Activated CD8-positive, alpha-beta memory T cell treated with anti-CD3 and anti-CD28 coated beads, Interleukin-2, amount 10 ng/mL, durations not matched to agents 7 days and 5 days (primary cell): ENCODE results near the gene TRAPPC3. TPM values are rescaled to one million over a fixed set of nuclear protein-coding genes. Genes with fewer than 3 reads are reported as not detected.

ENCODE experiments used
- ATAC-seq: fragments of 150-1000 bp; cut with Tn5 transposase; one replicate; pipeline ENCODE4 v1.10.0; 2021; ENCODE audit warnings: moderate library complexity
- CTCF ChIA-PET: fragments of 350-600 bp; sonication (Branson Sonifier 250); formaldehyde crosslinking; loops from one replicate; lab custom pipeline; 2021; ENCODE audit warnings: antibody characterized with exemption; lab: Charles Lee
- DNase-seq: peaks from one replicate; pipeline ENCODE4 v3.0.0-alpha.2; 2020
- H3K27ac Mint-ChIP-seq: one replicate; pipeline ENCODE4 v1.8.0; 2021; ENCODE audit warnings: mild to moderate bottlenecking, mixed read lengths
- H3K27me3 Mint-ChIP-seq: one replicate; pipeline ENCODE4 v1.8.0; 2021; ENCODE audit warnings: mixed read lengths
- H3K36me3 Mint-ChIP-seq: one replicate; pipeline ENCODE4 v1.8.0; 2021; ENCODE audit warnings: mild to moderate bottlenecking, mixed read lengths
- H3K4me1 Mint-ChIP-seq: one replicate; pipeline ENCODE4 v1.8.0; 2021; ENCODE audit warnings: mixed read lengths
- H3K4me3 Mint-ChIP-seq: one replicate; pipeline ENCODE4 v1.8.0; 2021; ENCODE audit warnings: mild to moderate bottlenecking, moderate library complexity, mixed read lengths
- H3K9me3 Mint-ChIP-seq: one replicate; pipeline ENCODE4 v1.8.0; 2022; ENCODE audit warnings: low read depth, mixed read lengths
- total RNA-seq, 2 experiments: library from RNA; stranded (reverse); gene quantifications; one replicate each; pipeline ENCODE4 v1.2.3, GENCODE V29; 2021

TRAPPC3 gene
- total RNA-seq, 2 experiments from 2014 or later = 56.5 to 68.3 TPM

DNA sequence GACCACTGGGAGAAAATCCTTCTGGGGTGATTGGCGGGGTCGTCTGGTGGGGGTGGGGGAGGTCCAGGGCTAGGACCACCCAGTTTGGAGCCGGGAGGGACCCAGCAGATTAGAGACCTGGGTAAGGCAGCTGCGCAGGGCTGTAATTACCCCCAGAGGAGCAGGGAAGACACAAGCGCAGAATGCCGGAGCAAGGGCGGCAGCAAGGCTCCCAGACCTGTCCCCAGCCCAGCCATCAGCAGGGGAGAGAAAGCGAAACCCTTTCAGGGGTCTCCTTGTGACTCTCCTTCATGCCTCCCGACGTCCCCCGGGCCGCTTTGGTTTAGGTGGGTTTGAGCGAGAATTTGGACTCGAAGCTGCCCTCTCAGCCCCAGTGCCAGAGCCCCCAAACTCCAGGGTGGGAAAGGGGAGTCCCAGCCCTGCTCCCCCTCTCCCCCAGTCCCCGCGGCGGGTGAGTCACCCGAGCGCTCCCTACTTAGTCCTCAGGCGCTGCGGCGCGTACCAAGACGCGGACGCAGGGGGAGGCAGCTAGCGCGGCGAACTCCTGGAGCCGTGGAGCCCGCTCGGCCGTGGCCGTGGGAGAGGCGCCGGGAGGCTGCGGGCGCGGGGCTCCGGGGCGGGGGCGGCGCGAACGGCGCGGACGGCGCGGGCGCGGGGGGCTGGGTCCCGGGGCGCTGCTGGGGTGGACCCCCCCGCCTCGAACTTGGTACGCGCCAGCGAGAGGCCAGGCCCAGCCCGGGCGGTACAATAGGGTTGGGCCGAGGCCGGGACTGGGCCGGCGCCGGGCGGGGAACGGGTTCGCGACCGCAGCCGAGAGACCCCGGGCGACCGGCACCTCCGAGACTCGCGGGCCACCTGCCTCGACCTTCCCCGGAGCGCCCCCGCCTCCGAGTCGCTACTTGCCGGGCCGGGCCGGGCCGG, 6.4 kb upstream of the TRAPPC3 start, which contains the start of gene MAP7D1:
MAP7D1 (plus strand) TSS at position 753 of the 921 bp plus-strand sequence. CDS start 258 bp downstream, outside the sequence.
- H3K4me1 Mint-ChIP-seq = peaks cover 68% of the 10 kb centered on the region
- H3K36me3 Mint-ChIP-seq = peaks cover 19% of the 10 kb centered on the region
- H3K27me3 Mint-ChIP-seq = no peaks in the 10 kb centered on the region
- DNase-seq (peak; percentile 87), ATAC-seq (peak; percentile 73)
- CTCF ChIA-PET = interaction anchor here (1.6 to 5.5 kb wide), 3 partner anchors 21 to 34 kb away, joined by 5 to 30 read pairs (median 8); no protein-coding TSS in a partner anchor
- peak within 1 kb of the TSS; percentile 92 for H3K27ac Mint-ChIP-seq
- peak within 1 kb of the TSS; percentile 91 for H3K4me3 Mint-ChIP-seq
- H3K9me3 Mint-ChIP-seq = no peaks in the 10 kb centered on the region

DNA sequence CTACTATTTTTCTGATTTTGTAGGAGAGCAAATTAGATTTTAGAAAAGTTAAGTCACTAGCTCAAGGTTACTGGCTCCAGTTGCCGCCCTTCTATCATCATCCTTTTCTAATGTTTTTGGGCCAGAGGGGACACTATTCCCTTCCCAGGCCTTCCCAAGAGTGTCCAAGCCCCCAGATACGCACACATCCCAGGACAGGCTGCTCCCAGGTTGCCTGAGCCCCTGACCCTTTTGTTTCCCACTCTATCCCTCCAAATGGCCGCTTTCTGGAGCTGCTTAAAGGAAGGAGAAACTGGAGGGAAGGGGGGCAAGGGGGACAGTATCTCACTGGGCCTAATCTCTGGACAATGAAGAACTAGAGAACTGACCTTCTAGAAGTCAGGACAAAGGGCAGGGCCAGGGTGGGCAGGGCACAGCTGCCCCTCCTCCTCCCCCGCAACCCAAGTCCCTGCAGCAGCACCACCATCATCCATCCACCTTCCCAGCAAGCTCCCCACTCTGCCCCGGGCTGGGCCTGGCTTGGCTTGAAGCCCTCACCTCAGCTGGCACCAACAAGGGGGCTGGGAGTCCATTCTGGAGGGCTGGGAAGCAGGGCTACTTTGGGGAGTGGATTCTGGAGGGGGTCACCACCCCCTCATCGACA, 5.6 kb upstream of the TRAPPC3 start:
- H3K9me3 Mint-ChIP-seq = no peaks in the 10 kb centered on the region
- H3K4me3 Mint-ChIP-seq = peak overlapping the region; percentile 81
- ATAC-seq (no peak), DNase-seq (no peak)
- peaks cover 18% of the 10 kb centered on the region for H3K36me3 Mint-ChIP-seq
- H3K27ac Mint-ChIP-seq = peak overlapping the region; percentile 92
- H3K27me3 Mint-ChIP-seq = no peaks in the 10 kb centered on the region
- CTCF ChIA-PET = interaction anchor here (1.0 to 5.5 kb wide), 3 partner anchors 31 to 35 kb away, joined by 4 to 30 read pairs (median 5); no protein-coding TSS in a partner anchor
- peaks cover 69% of the 10 kb centered on the region for H3K4me1 Mint-ChIP-seq

DNA sequence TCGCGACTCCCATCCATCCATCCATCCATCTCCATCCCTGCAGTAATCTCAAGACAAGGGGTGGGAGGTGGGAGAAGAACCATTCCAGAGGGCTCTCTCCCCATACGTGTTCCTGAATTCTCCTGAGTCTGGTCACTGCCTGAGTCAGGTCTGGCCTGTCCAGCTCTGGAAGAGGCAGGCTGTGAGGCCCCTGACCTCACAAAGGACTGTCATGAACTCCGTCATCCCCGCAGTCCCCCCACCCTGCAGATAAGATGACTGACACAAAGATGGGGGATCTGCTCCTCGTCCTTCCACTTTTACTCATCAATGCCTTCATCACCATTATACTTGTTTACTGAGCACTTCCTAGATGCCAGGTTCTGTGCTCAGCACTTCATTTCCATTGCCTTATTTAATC, 5.0 kb upstream of the TRAPPC3 start:
- DNase-seq (no peak), ATAC-seq (no peak)
- Mint-ChIP-seq H3K27me3 (no peaks in the 10 kb centered on the region), H3K27ac (peak overlapping the region; percentile 92), H3K36me3 (peaks cover 14% of the 10 kb centered on the region), H3K4me3 (peak overlapping the region; percentile 81), H3K9me3 (no peaks in the 10 kb centered on the region), H3K4me1 (peaks cover 66% of the 10 kb centered on the region)
- CTCF ChIA-PET = interaction anchor here (1.0 to 5.5 kb wide), 4 partner anchors 32 to 131 kb away, joined by 4 to 30 read pairs (median 6); no protein-coding TSS in a partner anchor

DNA sequence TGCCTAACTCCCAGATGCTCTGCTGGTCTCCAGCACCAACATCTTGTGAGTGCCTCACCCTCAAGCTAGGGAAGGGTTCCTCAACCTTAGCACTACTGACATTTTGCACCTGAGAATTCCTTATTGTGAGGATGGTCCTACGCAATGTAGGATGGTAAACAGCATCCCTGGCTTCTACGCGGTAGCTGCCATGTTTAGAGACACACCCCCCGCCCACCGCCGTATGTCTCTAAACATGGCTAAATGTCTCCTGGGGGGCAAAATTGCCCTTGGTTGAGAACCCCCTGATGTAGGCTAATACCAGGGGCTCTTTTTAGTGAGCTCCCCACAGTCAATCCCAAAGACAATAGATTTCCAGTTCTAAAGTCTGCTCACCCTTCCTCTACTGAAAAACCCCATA, 4.2 kb upstream of the TRAPPC3 start:
- no peak for ATAC-seq
- Mint-ChIP-seq H3K9me3 (no peaks in the 10 kb centered on the region), H3K4me1 (peaks cover 65% of the 10 kb centered on the region), H3K27ac (peak overlapping the region; percentile 40), H3K4me3 (no peak overlapping the region), H3K27me3 (no peaks in the 10 kb centered on the region), H3K36me3 (peaks cover 11% of the 10 kb centered on the region)
- DNase-seq = no peak
- CTCF ChIA-PET = interaction anchor here (1.7 to 5.5 kb wide), 2 partner anchors 35 to 132 kb away, joined by 6 to 30 read pairs; no protein-coding TSS in a partner anchor

DNA sequence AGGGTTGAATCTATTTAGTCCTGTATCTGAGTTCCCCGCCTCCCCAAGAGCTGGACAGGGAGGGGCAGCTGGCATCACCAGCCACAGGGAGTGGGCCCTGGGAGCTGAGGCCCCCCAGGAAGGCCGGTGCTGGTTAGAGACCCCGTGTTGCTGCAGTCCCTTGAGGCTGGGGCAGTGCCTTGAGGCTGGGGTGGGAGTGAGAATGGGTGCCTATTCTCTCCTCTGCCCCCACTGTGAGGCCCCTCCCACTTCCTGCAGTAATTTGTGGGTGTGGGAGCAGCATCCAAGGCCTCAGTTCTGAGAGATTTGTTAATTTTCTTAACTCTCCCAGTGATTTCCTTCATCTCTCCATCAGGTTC, 2.5 kb upstream of the TRAPPC3 start:
- H3K4me3 Mint-ChIP-seq = peak overlapping the region; percentile 21
- H3K36me3 Mint-ChIP-seq = peaks cover 6% of the 10 kb centered on the region
- DNase-seq = peak; percentile 80
- no peak for ATAC-seq
- H3K27ac Mint-ChIP-seq = peak overlapping the region; percentile 87
- CTCF ChIA-PET = interaction anchor here (1.3 to 4.2 kb wide), 6 partner anchors 10 to 268 kb away, joined by 3 to 145 read pairs (median 24); partner anchors contain the start of gene THRAP3
- H3K27me3 Mint-ChIP-seq = no peaks in the 10 kb centered on the region
- H3K4me1 Mint-ChIP-seq = peaks cover 66% of the 10 kb centered on the region
- no peaks in the 10 kb centered on the region for H3K9me3 Mint-ChIP-seq

DNA sequence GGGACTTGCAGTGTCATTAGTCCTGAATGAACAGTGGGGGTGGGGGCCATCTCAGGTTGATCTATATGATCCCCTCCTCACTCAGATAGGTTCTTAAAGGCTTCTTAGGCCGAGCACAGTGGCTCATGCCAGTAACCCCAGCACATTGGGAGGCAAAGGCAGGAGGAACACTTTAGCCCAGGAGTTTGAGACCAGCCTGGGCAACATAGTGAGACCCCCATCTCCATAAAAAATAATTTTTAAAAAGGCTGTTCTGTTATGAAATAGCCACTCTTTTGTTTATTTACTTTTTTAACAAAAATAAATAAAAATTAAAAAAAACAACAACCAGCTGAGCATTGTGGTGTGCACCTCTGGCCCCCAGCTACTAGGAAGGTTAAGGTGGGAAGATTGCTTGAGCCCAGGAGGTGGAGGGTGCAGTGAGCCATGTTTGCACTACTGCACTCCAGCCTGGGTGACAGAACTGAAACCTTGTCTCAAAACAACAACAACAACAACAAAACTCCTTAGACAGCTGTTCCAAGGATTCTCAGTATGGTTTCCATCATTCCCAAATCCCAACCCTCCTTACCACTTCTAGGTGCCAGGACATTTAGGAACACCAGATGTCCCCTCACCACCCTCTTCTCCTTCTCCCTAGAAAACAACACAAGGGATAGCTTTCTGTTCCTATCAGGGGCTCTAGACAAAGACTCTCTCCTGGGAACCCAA, 2.0 kb upstream of the TRAPPC3 start:
- CTCF ChIA-PET = interaction anchor here (1.3 to 4.2 kb wide), 8 partner anchors 11 to 269 kb away, joined by 3 to 145 read pairs (median 12); partner anchors contain the start of gene THRAP3
- Mint-ChIP-seq H3K4me3 (peak overlapping the region; percentile 93), H3K27me3 (no peaks in the 10 kb centered on the region), H3K36me3 (peaks cover 9% of the 10 kb centered on the region), H3K27ac (peak overlapping the region; percentile 89), H3K9me3 (no peaks in the 10 kb centered on the region), H3K4me1 (peaks cover 69% of the 10 kb centered on the region)
- DNase-seq = no peak
- no peak for ATAC-seq

DNA sequence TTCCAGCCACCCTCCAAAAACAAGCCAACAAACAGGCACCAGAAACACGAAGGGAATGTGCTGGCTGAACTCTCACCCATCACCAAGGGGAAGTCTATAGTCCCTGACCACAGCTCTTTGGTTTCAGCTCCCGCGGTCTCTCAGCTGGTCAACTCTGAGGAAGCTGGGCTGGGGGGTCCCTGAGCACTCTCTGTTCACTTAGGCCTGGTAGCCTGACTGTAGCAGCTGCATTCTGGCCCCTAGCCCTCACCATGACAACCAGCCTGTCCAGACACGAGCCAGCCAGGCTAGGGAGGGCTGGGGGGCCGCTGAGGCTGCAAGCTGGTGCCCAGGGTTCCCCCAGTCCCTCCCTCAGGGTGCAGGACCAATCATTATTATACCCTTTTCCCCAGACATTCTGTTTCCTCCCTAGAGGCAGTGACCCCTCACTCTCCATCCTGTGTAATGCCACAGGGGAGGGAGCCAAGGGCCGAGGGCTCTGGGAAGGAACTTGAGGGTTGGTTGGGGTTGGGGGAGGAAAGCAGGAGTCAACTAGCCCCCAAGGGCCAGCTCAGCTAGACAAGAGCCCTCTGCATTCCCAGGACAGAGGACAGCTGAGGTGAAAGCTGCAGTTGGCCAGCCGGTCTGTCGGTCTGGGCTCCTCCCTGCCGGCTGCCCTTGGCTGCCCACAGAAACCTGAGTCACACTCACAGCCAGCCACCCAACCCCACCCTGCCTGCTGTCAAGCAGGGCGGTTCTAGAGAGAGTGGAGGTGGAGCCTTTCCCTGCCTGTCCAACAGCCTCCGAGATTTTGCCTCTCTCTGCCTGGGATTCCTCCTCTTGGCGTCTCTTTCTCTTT, 1.2 kb upstream of the TRAPPC3 start:
- Mint-ChIP-seq H3K27me3 (no peaks in the 10 kb centered on the region), H3K27ac (peak overlapping the region; percentile 89), H3K4me3 (peak overlapping the region; percentile 93), H3K4me1 (peaks cover 69% of the 10 kb centered on the region), H3K9me3 (no peaks in the 10 kb centered on the region), H3K36me3 (peaks cover 9% of the 10 kb centered on the region)
- ATAC-seq (peak; percentile 65), DNase-seq (peak; percentile 92)
- CTCF ChIA-PET = interaction anchor here (0.7 to 5.9 kb wide), 43 partner anchors 11 to 274 kb away, joined by 3 to 145 read pairs (median 6); partner anchors contain the start of genes ADPRS, SH3D21 and THRAP3

DNA sequence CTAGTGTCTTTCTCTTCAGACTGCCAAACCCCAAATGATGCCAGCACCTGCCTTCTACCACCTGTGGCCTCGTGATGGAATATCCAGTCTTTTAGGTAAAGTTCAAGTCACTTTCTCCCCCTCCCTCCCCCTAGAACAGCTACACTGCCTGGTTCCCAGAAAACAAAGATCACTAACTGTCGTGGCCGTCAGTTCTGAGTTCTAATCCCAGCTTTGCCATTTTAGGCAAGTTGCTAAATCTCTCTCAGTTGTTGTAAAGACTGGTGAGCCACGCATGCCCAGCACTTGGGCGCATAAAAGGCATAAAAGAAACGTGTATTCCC, 648 bp upstream of the TRAPPC3 start:
- DNase-seq = no peak
- peaks cover 9% of the 10 kb centered on the region for H3K36me3 Mint-ChIP-seq
- peaks cover 67% of the 10 kb centered on the region for H3K4me1 Mint-ChIP-seq
- no peaks in the 10 kb centered on the region for H3K9me3 Mint-ChIP-seq
- peak overlapping the region; percentile 93 for H3K4me3 Mint-ChIP-seq
- no peak for ATAC-seq
- CTCF ChIA-PET = interaction anchor here (0.7 to 5.9 kb wide), 46 partner anchors 12 to 301 kb away, joined by 3 to 145 read pairs (median 5); partner anchors contain the start of genes ADPRS, OSCP1, SH3D21 and THRAP3
- no peaks in the 10 kb centered on the region for H3K27me3 Mint-ChIP-seq
- H3K27ac Mint-ChIP-seq = peak overlapping the region; percentile 89

DNA sequence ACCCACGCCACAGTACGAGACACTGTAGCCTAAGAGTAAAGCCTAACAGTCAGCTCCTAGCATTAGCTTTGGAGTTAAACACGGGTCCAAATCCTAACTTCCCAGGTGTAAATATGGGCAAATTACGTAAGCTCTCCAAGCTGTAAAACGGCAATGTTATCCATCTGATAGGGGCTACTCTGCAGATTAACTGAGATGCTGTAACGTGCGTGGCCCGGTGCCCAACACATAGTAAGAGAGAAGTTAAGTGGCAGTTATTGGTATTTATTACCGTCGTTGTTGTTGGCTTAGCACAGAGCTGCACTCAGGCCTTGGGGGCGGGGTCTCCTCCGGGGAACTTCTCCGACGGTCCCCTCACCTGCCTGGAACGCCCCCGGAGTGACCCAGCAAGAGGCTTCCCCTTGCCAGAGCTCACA, 457 bp downstream of the TRAPPC3 start:
- H3K4me1 Mint-ChIP-seq = peaks cover 62% of the 10 kb centered on the region
- no peak for ATAC-seq

DNA sequence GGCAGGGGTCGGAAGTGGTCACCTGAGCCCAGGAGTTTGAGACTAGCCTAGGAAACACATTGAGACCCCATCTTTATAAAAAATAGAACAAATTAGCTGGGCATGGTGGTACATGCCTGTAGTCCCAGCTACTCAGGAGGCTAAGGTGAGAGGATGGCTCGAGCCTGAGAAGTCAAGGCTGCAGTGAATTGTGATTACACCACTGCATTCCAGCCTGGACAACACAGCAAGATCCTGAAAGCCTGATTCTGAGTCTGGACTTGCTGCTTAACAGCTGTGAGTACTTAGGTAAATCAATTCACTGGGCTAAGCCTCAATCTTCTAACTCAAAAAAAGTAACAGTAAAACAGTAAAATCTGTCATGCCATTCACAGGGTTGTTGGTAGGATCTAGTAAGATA, 4.9 kb downstream of the TRAPPC3 start:
- peaks cover 23% of the 10 kb centered on the region for H3K36me3 Mint-ChIP-seq
- no peak overlapping the region for H3K27ac Mint-ChIP-seq
- no peak for ATAC-seq
- no peaks in the 10 kb centered on the region for H3K9me3 Mint-ChIP-seq
- peaks cover 53% of the 10 kb centered on the region for H3K4me1 Mint-ChIP-seq
- no peaks in the 10 kb centered on the region for H3K27me3 Mint-ChIP-seq
- DNase-seq = no peak
- CTCF ChIA-PET = interaction anchor here (1.2 to 5.9 kb wide), 3 partner anchors 10 to 44 kb away, joined by 3 to 48 read pairs (median 6); no protein-coding TSS in a partner anchor
- no peak overlapping the region for H3K4me3 Mint-ChIP-seq

More for the DNA sequence above, 457 bp downstream of the TRAPPC3 start:
- H3K27me3 Mint-ChIP-seq = no peaks in the 10 kb centered on the region
- peaks cover 13% of the 10 kb centered on the region for H3K36me3 Mint-ChIP-seq
- peak overlapping the region; percentile 89 for H3K27ac Mint-ChIP-seq
- no peaks in the 10 kb centered on the region for H3K9me3 Mint-ChIP-seq
- CTCF ChIA-PET = interaction anchor here (0.6 to 5.9 kb wide), 39 partner anchors 9 to 302 kb away, joined by 3 to 145 read pairs (median 7); partner anchors contain the start of genes ADPRS, OSCP1, SH3D21 and THRAP3
- H3K4me3 Mint-ChIP-seq = peak overlapping the region; percentile 93
- DNase-seq = no peak

DNA sequence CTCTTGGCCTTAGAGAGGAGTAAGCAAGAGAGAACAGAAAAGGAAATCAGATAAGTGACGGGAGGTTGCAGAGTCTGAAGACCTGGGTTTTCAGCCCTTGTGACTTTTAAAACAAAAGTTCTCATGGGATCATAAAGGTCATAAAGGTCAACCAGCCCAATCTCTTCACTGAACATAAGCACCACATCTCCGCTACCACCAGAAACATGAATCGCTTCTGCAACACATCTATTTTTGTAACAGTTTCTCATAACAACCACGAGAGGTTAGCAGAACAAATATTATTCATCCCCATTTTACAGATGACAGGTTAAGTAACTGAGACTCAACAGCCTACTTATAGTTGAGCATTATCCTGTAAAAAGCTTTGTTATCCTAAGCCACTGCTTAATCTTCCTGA, 5.9 kb downstream of the TRAPPC3 start:
- H3K27ac Mint-ChIP-seq = no peak overlapping the region
- H3K9me3 Mint-ChIP-seq = no peaks in the 10 kb centered on the region
- CTCF ChIA-PET = interaction anchor here (1.1 to 2.0 kb wide), 3 partner anchors 8 to 142 kb away, joined by 3 to 6 read pairs (median 6); no protein-coding TSS in a partner anchor
- DNase-seq = no peak
- no peak overlapping the region for H3K4me3 Mint-ChIP-seq
- peaks cover 49% of the 10 kb centered on the region for H3K4me1 Mint-ChIP-seq
- no peak for ATAC-seq
- H3K36me3 Mint-ChIP-seq = peaks cover 25% of the 10 kb centered on the region
- H3K27me3 Mint-ChIP-seq = no peaks in the 10 kb centered on the region
